Activated CD4-positive, alpha-beta T cell treated with anti-CD3 and anti-CD28 coated beads, Interleukin-2, Interleukin-6, amounts not matched to agents 100 ng/mL and 50 ng/mL, durations not matched to agents 16 hours and 8 hours (primary cell): ENCODE measurements around the gene AFF4.
"Not testable (repeated sequence)": the region's sequence is repeated elsewhere in the genome, so short reads cannot be mapped to it uniquely, and the experiment has no call there.

Source experiments
- DNase-seq: peaks from one replicate; pipeline ENCODE4 v3.0.0-alpha.2; 2020

Gene AFF4

GRCh38 chr5:132963171-132964104 is at the start of gene AFF4:
Gene AFF4 (minus strand): TSS chr5:132963634. CDS start chr5:132937189, 26,445 bp downstream.
- peak; percentile 95 for DNase-seq

GRCh38 chr5:133008455-133008854 is 45.0 kb upstream of the AFF4 start:
- not testable (repeated sequence) for DNase-seq

- DNase-seq, result no peak
Measured at GRCh38 chr5:133006653-133007052, 43.2 kb upstream of the AFF4 start.

GRCh38 chr5:132999246-132999645 is 35.8 kb upstream of the AFF4 start:
- no peak for DNase-seq

- DNase-seq, result no peak
Measured at GRCh38 chr5:132998556-132998955, 35.1 kb upstream of the AFF4 start.

GRCh38 chr5:132996307-132996706 is 32.9 kb upstream of the AFF4 start:
- DNase-seq, result no peak

- DNase-seq, result no peak
Measured at GRCh38 chr5:132987531-132988408, 24.3 kb upstream of the AFF4 start.

GRCh38 chr5:132982971-132983370 is 19.5 kb upstream of the AFF4 start:
- not testable (repeated sequence) for DNase-seq

- DNase-seq, result no peak
Measured at GRCh38 chr5:132981288-132981687, 17.9 kb upstream of the AFF4 start.

GRCh38 chr5:132979976-132980375 is 16.5 kb upstream of the AFF4 start:
- DNase-seq, result no peak

- DNase-seq, result no peak
Measured at GRCh38 chr5:132979367-132979940, 16.0 kb upstream of the AFF4 start.

GRCh38 chr5:132976852-132977251 is 13.4 kb upstream of the AFF4 start:
- no peak for DNase-seq

GRCh38 chr5:132972436-132972828 is 9.0 kb upstream of the AFF4 start:
- DNase-seq, result not testable (repeated sequence)

GRCh38 chr5:132971483-132972435 is 8.3 kb upstream of the AFF4 start:
- DNase-seq, result no peak

- no peak for DNase-seq
Measured at GRCh38 chr5:132965120-132965519, 1.7 kb upstream of the AFF4 start.

GRCh38 chr5:132962429-132963021 is 909 bp downstream of the AFF4 start:
- DNase-seq, result peak; percentile 27

GRCh38 chr5:132961887-132962286 is 1.5 kb downstream of the AFF4 start:
- DNase-seq, result no peak

GRCh38 chr5:132961123-132961815 is 2.2 kb downstream of the AFF4 start:
- not testable (repeated sequence) for DNase-seq

- not testable (repeated sequence) for DNase-seq
Measured at GRCh38 chr5:132956166-132956799, 7.2 kb downstream of the AFF4 start.

GRCh38 chr5:132953710-132954109 is 9.7 kb downstream of the AFF4 start:
- DNase-seq, result no peak
